ENCODE data around the gene MGMT.

GRCh38 chr10:129727071-129727470 is 260.0 kb downstream of the MGMT start:
- TF ChIP-seq, protein P1, sequence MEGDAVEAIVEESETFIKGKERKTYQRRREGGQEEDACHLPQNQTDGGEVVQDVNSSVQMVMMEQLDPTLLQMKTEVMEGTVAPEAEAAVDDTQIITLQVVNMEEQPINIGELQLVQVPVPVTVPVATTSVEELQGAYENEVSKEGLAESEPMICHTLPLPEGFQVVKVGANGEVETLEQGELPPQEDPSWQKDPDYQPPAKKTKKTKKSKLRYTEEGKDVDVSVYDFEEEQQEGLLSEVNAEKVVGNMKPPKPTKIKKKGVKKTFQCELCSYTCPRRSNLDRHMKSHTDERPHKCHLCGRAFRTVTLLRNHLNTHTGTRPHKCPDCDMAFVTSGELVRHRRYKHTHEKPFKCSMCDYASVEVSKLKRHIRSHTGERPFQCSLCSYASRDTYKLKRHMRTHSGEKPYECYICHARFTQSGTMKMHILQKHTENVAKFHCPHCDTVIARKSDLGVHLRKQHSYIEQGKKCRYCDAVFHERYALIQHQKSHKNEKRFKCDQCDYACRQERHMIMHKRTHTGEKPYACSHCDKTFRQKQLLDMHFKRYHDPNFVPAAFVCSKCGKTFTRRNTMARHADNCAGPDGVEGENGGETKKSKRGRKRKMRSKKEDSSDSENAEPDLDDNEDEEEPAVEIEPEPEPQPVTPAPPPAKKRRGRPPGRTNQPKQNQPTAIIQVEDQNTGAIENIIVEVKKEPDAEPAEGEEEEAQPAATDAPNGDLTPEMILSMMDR (IDR thresholded peaks at IDR 0.05), result no peak
- no peak for TF ChIP-seq POLR2AphosphoS5 (IDR thresholded peaks at IDR 0.05)
